22Rv1 (cell line): ENCODE results near the gene KIAA1614.

Source experiments
- CTCF ChIP-seq: fragments of 450-650 bp; IDR thresholded peaks from 2 replicates; pipeline ENCODE4 v1.5.1; 2017; ENCODE audit warnings: mild to moderate bottlenecking
- ZFX ChIP-seq: fragments of 450-650 bp; IDR thresholded peaks from 2 replicates; pipeline ENCODE4 v1.6.1; 2017; ENCODE audit warnings: antibody characterized with exemption, borderline replicate concordance

GRCh38 chr1:180950321-180950720, 37.6 kb downstream of the KIAA1614 start:
- TF ChIP-seq CTCF: no peak
- TF ChIP-seq ZFX: no peak
